NCI-H128 (cell line): ENCODE results near the gene NDEL1.
"Not testable (repeated sequence)": the region's sequence is repeated elsewhere in the genome, so short reads cannot be mapped to it uniquely, and the experiment has no call there.

Source experiments
- DNase-seq: peaks from one replicate; lab custom pipeline; 2025; ENCODE audit not compliant: unreplicated experiment; lab: John Stamatoyannopoulos, UW

The NDEL1 gene

GRCh38 chr17:8435245-8436168 lies at the start of gene NDEL1:
Gene NDEL1, plus strand, starts transcription at chr17:8435884. Its CDS starts 8,388 bp downstream, at chr17:8444272.
- peak; percentile 87 for DNase-seq

- DNase-seq = no peak
These were observed 48.8 kb upstream of the NDEL1 start for GRCh38 chr17:8386841-8387240.

- no peak for DNase-seq
These were observed 47.6 kb upstream of the NDEL1 start for GRCh38 chr17:8387914-8388651.

GRCh38 chr17:8391711-8392110 lies 44.0 kb upstream of the NDEL1 start:
- DNase-seq = no peak

GRCh38 chr17:8392274-8392673 lies 43.4 kb upstream of the NDEL1 start:
- DNase-seq = no peak

- no peak for DNase-seq
These were observed 42.8 kb upstream of the NDEL1 start for GRCh38 chr17:8392674-8393469.

GRCh38 chr17:8393470-8394231 lies 42.0 kb upstream of the NDEL1 start:
- DNase-seq = no peak

GRCh38 chr17:8394497-8394896 lies 41.2 kb upstream of the NDEL1 start:
- not testable (repeated sequence) for DNase-seq

- no peak for DNase-seq
These were observed 38.0 kb upstream of the NDEL1 start, which contains the start of gene RNF222 for GRCh38 chr17:8397636-8398035. Gene RNF222, minus strand, starts transcription at chr17:8397827. Its CDS starts 4,366 bp downstream, at chr17:8393461.

- DNase-seq = no peak
These were observed 36.7 kb upstream of the NDEL1 start for GRCh38 chr17:8398980-8399379.

GRCh38 chr17:8401107-8401506 lies 34.6 kb upstream of the NDEL1 start:
- no peak for DNase-seq

GRCh38 chr17:8402921-8403536 lies 32.7 kb upstream of the NDEL1 start:
- DNase-seq = no peak

- DNase-seq = no peak
These were observed 30.1 kb upstream of the NDEL1 start for GRCh38 chr17:8405499-8406016.

GRCh38 chr17:8406174-8406573 lies 29.5 kb upstream of the NDEL1 start:
- no peak for DNase-seq

- no peak for DNase-seq
These were observed 27.3 kb upstream of the NDEL1 start for GRCh38 chr17:8408371-8408770.

GRCh38 chr17:8409966-8410882 lies 25.5 kb upstream of the NDEL1 start:
- peak; percentile 66 for DNase-seq

GRCh38 chr17:8410883-8411238 lies 24.8 kb upstream of the NDEL1 start:
- no peak for DNase-seq

GRCh38 chr17:8412089-8412488 lies 23.6 kb upstream of the NDEL1 start:
- no peak for DNase-seq

- DNase-seq = no peak
These were observed 22.4 kb upstream of the NDEL1 start for GRCh38 chr17:8413328-8413727.
